ENCODE results near the gene C3.
"Not testable (repeated sequence)": the region's sequence is repeated elsewhere in the genome, so short reads cannot be mapped to it uniquely, and the experiment has no call there.

The C3 gene

GRCh38 chr19:6713773-6714692, 6.4 kb downstream of the C3 start:
- no peak for DNase-seq (ENCODE audit: extremely low read depth in 1 of 2, low read depth in 1 of 2)

- no peak for DNase-seq (ENCODE audit: extremely low read depth in 1 of 2, low read depth in 1 of 2)
Measured at GRCh38 chr19:6712692-6713670, 7.5 kb downstream of the C3 start.

GRCh38 chr19:6712231-6712630, 8.2 kb downstream of the C3 start:
- no peak for DNase-seq (ENCODE audit: extremely low read depth in 1 of 2, low read depth in 1 of 2)

- DNase-seq (ENCODE audit: extremely low read depth in 1 of 2, low read depth in 1 of 2): no peak
Measured at GRCh38 chr19:6711605-6712004, 8.8 kb downstream of the C3 start.

GRCh38 chr19:6711078-6711361, 9.4 kb downstream of the C3 start:
- DNase-seq (ENCODE audit: extremely low read depth in 1 of 2, low read depth in 1 of 2): no peak

GRCh38 chr19:6710273-6711077, 10.0 kb downstream of the C3 start:
- no peak for DNase-seq (ENCODE audit: extremely low read depth in 1 of 2, low read depth in 1 of 2)

- DNase-seq (ENCODE audit: extremely low read depth in 1 of 2, low read depth in 1 of 2): no peak
Measured at GRCh38 chr19:6709549-6709948, 10.9 kb downstream of the C3 start.

- not testable (repeated sequence) for DNase-seq (ENCODE audit: extremely low read depth in 1 of 2, low read depth in 1 of 2)
Measured at GRCh38 chr19:6708913-6709312, 11.5 kb downstream of the C3 start.

GRCh38 chr19:6708346-6708745, 12.1 kb downstream of the C3 start:
- DNase-seq (ENCODE audit: extremely low read depth in 1 of 2, low read depth in 1 of 2): no peak

- DNase-seq (ENCODE audit: extremely low read depth in 1 of 2, low read depth in 1 of 2): no peak
Measured at GRCh38 chr19:6707658-6708018, 12.8 kb downstream of the C3 start.

- no peak for DNase-seq (ENCODE audit: extremely low read depth in 1 of 2, low read depth in 1 of 2)
Measured at GRCh38 chr19:6707011-6707657, 13.3 kb downstream of the C3 start.

- DNase-seq (ENCODE audit: extremely low read depth in 1 of 2, low read depth in 1 of 2): no peak
Measured at GRCh38 chr19:6706633-6706958, 13.9 kb downstream of the C3 start.

- no peak for DNase-seq (ENCODE audit: extremely low read depth in 1 of 2, low read depth in 1 of 2)
Measured at GRCh38 chr19:6705931-6706632, 14.4 kb downstream of the C3 start.

GRCh38 chr19:6700586-6701316, 19.7 kb downstream of the C3 start:
- no peak for DNase-seq (ENCODE audit: extremely low read depth in 1 of 2, low read depth in 1 of 2)

- DNase-seq (ENCODE audit: extremely low read depth in 1 of 2, low read depth in 1 of 2): no peak
Measured at GRCh38 chr19:6699935-6700334, 20.5 kb downstream of the C3 start.

GRCh38 chr19:6697291-6697690, 23.2 kb downstream of the C3 start:
- no peak for DNase-seq (ENCODE audit: extremely low read depth in 1 of 2, low read depth in 1 of 2)

GRCh38 chr19:6696239-6696820, 24.1 kb downstream of the C3 start:
- DNase-seq (ENCODE audit: extremely low read depth in 1 of 2, low read depth in 1 of 2): no peak

GRCh38 chr19:6694147-6694815, 26.2 kb downstream of the C3 start:
- DNase-seq (ENCODE audit: extremely low read depth in 1 of 2, low read depth in 1 of 2): no peak

GRCh38 chr19:6693681-6694080, 26.8 kb downstream of the C3 start:
- no peak for DNase-seq (ENCODE audit: extremely low read depth in 1 of 2, low read depth in 1 of 2)
